Osteoblast (primary cell): ENCODE data around the gene CDC16. TPM values are rescaled to one million over a fixed set of nuclear protein-coding genes. Genes with fewer than 3 reads are reported as not detected.

Source experiments
- DNase-seq: peaks from one replicate; pipeline ENCODE4 v3.0.0; 2011; ENCODE audit warnings: low spot score, mixed read lengths; ENCODE audit not compliant: insufficient read length; ENCODE audit errors: missing footprints
- H2AFZ ChIP-seq: 2 replicates; pipeline ENCODE4 v1.6.0; 2011; ENCODE audit warnings: mild to moderate bottlenecking, low read length
- H3K27ac ChIP-seq: 2 replicates; pipeline ENCODE4 v1.5.1; 2011; ENCODE audit warnings: mild to moderate bottlenecking, low read depth, low read length, moderate library complexity
- H3K27me3 ChIP-seq: 2 replicates; pipeline ENCODE4 v1.6.0; 2012; ENCODE audit warnings: mild to moderate bottlenecking, control low read depth, inconsistent platforms, low read length, moderate library complexity; ENCODE audit not compliant: insufficient read depth
- H3K36me3 ChIP-seq: 2 replicates; pipeline ENCODE4 v1.5.1; 2011; ENCODE audit warnings: mild to moderate bottlenecking, low read length, control low read depth, moderate library complexity; ENCODE audit not compliant: insufficient read depth
- H3K4me1 ChIP-seq: 2 replicates; pipeline ENCODE4 v1.5.1; 2011; ENCODE audit warnings: mild to moderate bottlenecking, low read length, control low read depth, moderate library complexity; ENCODE audit not compliant: insufficient read depth
- H3K4me2 ChIP-seq: 2 replicates; pipeline ENCODE4 v1.6.0; 2011; ENCODE audit warnings: mild to moderate bottlenecking, low read length; ENCODE audit not compliant: insufficient read depth
- H3K4me3 ChIP-seq: fragments of 200-600 bp; sonication (generic); 3 replicates; pipeline ENCODE4 v1.5.1; 2012; ENCODE audit warnings: mild to moderate bottlenecking, low read length, inconsistent platforms; ENCODE audit not compliant: insufficient read depth
- H3K79me2 ChIP-seq: 2 replicates; pipeline ENCODE4 v1.6.0; 2012; ENCODE audit warnings: mild to moderate bottlenecking, low read length, control low read depth, inconsistent platforms; ENCODE audit not compliant: insufficient read depth
- H3K9me3 ChIP-seq: 2 replicates; pipeline ENCODE4 v1.5.1; 2011; ENCODE audit warnings: low read depth, low read length, control low read depth
- H4K20me1 ChIP-seq: 2 replicates; pipeline ENCODE4 v1.6.0; 2012; ENCODE audit warnings: mild to moderate bottlenecking, low read length, control low read depth; ENCODE audit not compliant: insufficient read depth
- total RNA-seq: library from RNA; depleted of rRNA; stranded (reverse); fragments of >200 nt; gene quantifications from 2 replicates; pipeline ENCODE4 v1.2.3, GENCODE V29; 2012
- TF ChIP-seq, protein P1 (sequence below): IDR thresholded peaks from 2 replicates; pipeline ENCODE4 v1.5.1; 2011; ENCODE audit warnings: mild to moderate bottlenecking, low read depth, low read length, moderate library complexity; ENCODE audit errors: extremely low read depth

Gene CDC16
- total RNA-seq, 1 donor, result 82.2 TPM

DNA sequence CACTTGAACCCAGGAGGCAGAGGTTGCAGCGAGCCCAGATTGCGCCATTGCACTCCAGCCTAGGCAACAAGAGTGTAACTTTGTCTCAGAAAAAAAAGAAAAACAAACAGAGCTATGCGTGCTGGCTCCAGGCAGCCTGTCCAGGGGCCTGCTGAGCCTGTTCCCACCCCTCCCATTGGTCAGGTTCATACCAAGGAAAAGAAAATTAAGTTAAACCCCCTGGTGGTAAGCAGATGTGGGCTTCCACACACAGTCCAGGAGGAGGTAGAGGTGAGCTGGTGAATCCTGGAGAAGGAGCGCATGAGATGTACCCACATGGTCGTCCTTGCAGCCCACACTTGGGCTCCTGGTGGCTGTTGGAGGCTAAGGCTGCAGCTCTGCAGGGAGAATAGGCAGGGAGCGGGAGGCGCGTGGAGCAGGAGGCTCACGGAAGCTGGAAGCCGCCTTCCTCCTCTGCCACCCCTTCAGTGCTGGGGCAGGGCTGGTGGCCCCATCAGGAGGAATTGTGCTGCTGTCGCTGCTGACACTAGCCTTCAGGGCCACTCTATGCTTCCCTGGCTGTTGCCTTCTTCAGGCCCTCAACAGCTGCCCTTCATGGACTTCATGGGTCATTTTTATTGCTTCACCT is 69.1 kb downstream of the CDC16 start:
- no peak overlapping the region for H3K4me2 ChIP-seq
- no peak overlapping the region for H2AFZ ChIP-seq
- H4K20me1 ChIP-seq, result no peaks in the 10 kb centered on the region
- DNase-seq, result no peak
- TF ChIP-seq, protein P1, sequence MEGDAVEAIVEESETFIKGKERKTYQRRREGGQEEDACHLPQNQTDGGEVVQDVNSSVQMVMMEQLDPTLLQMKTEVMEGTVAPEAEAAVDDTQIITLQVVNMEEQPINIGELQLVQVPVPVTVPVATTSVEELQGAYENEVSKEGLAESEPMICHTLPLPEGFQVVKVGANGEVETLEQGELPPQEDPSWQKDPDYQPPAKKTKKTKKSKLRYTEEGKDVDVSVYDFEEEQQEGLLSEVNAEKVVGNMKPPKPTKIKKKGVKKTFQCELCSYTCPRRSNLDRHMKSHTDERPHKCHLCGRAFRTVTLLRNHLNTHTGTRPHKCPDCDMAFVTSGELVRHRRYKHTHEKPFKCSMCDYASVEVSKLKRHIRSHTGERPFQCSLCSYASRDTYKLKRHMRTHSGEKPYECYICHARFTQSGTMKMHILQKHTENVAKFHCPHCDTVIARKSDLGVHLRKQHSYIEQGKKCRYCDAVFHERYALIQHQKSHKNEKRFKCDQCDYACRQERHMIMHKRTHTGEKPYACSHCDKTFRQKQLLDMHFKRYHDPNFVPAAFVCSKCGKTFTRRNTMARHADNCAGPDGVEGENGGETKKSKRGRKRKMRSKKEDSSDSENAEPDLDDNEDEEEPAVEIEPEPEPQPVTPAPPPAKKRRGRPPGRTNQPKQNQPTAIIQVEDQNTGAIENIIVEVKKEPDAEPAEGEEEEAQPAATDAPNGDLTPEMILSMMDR, result no peak
- no peaks in the 10 kb centered on the region for H3K27me3 ChIP-seq
- peaks cover 3% of the 10 kb centered on the region for H3K79me2 ChIP-seq
- H3K4me3 ChIP-seq, result no peak overlapping the region
- H3K27ac ChIP-seq, result no peak overlapping the region
- H3K36me3 ChIP-seq, result peaks cover 57% of the 10 kb centered on the region
- peaks cover 5% of the 10 kb centered on the region for H3K4me1 ChIP-seq
- H3K9me3 ChIP-seq, result no peaks in the 10 kb centered on the region

DNA sequence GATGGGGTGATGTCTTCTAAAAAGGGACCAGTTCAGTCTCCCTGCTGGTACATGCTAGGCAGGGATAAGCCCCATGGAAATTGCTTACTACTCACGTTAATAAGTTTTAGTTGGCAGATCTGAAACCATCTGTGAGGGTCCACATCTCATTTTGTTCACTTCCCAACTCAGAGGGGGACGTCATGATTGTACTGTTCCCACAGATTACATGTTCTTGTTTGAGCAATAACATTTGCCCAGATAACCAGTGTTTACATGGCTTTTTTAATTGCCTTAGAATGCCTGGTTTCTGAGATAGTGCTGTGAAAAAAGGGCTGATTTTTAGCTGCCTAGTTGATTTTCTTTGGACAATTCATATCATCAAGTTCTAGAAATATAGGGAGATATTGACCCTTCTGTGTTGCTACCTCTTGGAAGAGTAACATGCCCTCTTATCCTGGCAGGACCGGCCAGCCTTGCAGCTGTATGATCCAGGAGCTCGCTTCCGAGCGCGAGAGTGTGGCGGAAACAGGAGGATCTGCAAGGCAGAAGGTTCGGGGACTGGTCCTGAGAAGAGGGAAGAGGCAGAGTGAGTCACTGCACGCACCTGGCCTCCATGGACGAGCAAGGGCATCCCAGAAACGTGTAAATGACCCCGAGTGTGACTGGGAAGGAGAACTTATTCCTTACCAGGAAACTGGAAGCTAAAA is 69.8 kb downstream of the CDC16 start:
- Histone ChIP-seq H2AFZ (no peak overlapping the region), H3K27me3 (no peaks in the 10 kb centered on the region), H3K4me2 (no peak overlapping the region), H3K27ac (no peak overlapping the region), H4K20me1 (no peaks in the 10 kb centered on the region), H3K36me3 (peaks cover 51% of the 10 kb centered on the region), H3K4me3 (no peak overlapping the region), H3K9me3 (no peaks in the 10 kb centered on the region), H3K4me1 (no peaks in the 10 kb centered on the region), H3K79me2 (peaks cover 2% of the 10 kb centered on the region)
- TF ChIP-seq, protein P1, result no peak
- no peak for DNase-seq

DNA sequence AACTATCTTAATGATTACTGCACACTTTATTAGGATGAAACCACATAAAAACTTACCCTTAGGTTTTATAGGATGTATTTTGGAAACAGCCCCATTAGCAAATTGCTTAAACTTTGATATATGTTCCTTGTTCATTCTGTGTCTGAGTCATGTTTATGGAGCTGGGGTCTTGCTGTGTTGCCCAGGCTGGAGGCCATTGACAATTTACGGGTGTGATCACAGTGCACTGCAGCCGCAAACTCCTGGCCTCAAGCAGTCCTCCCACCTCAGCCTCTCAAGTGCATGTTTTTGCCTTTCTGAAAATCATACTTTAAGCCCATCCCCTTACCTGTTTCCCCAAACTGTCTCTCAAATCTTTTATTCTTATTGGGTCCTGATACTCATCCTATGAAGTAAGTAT is 74.4 kb downstream of the CDC16 start:
- peaks cover 21% of the 10 kb centered on the region for H3K36me3 ChIP-seq
- no peak overlapping the region for H3K4me3 ChIP-seq
- no peak overlapping the region for H2AFZ ChIP-seq
- no peak for DNase-seq
- no peaks in the 10 kb centered on the region for H3K27me3 ChIP-seq
- no peaks in the 10 kb centered on the region for H3K9me3 ChIP-seq
- peaks cover 40% of the 10 kb centered on the region for H3K4me1 ChIP-seq
- TF ChIP-seq, protein P1, result no peak
- no peak overlapping the region for H3K27ac ChIP-seq
- no peaks in the 10 kb centered on the region for H3K79me2 ChIP-seq
- no peaks in the 10 kb centered on the region for H4K20me1 ChIP-seq
- H3K4me2 ChIP-seq, result no peak overlapping the region

DNA sequence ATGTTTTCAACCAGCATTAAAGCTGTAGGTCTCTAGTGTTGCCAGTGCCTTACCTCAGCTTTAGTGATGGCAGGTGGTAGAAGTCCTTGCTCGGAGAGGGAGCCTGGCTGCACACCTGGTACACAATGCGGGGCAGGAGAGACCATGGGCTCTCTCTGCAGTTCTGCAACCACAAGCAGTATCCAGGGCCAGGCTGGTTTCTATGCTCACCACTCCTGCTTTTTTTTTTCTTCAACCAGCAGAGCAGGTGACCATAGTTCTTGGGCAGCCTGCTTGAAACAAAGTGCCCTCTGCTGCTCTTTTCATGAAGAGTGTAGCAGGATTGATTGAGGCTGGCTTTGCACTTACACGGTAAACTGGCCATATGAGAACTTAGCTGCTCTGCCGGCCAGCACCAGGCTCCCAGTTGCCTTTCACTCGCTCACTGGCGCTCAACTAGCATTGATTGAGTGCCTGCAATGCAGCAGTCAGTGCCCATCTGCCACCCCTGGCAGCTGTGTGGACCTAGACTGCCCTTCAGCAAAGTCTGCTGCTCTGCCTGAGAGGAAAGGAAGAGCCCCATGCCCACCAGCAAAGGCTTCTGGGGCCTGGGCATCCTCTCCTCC is 75.2 kb downstream of the CDC16 start:
- Histone ChIP-seq H2AFZ (no peak overlapping the region), H3K79me2 (peaks cover 6% of the 10 kb centered on the region), H3K36me3 (peaks cover 14% of the 10 kb centered on the region), H3K4me3 (no peak overlapping the region), H3K27ac (peak overlapping the region; percentile 69), H3K9me3 (no peaks in the 10 kb centered on the region), H3K27me3 (no peaks in the 10 kb centered on the region), H4K20me1 (no peaks in the 10 kb centered on the region), H3K4me2 (no peak overlapping the region), H3K4me1 (peaks cover 40% of the 10 kb centered on the region)
- DNase-seq, result no peak
- TF ChIP-seq, protein P1, result no peak
